NCI-H146 treated with DMSO at 0.1 percent for 48 hours (cell line): ENCODE results near the gene APP.
A peak's percentile ranks its signal among the peaks of the same experiment; 100 is the strongest.

Experiments used
- DNase-seq: peaks from one replicate; lab custom pipeline; 2025; ENCODE audit not compliant: unreplicated experiment; lab: John Stamatoyannopoulos, UW

The APP gene

DNA sequence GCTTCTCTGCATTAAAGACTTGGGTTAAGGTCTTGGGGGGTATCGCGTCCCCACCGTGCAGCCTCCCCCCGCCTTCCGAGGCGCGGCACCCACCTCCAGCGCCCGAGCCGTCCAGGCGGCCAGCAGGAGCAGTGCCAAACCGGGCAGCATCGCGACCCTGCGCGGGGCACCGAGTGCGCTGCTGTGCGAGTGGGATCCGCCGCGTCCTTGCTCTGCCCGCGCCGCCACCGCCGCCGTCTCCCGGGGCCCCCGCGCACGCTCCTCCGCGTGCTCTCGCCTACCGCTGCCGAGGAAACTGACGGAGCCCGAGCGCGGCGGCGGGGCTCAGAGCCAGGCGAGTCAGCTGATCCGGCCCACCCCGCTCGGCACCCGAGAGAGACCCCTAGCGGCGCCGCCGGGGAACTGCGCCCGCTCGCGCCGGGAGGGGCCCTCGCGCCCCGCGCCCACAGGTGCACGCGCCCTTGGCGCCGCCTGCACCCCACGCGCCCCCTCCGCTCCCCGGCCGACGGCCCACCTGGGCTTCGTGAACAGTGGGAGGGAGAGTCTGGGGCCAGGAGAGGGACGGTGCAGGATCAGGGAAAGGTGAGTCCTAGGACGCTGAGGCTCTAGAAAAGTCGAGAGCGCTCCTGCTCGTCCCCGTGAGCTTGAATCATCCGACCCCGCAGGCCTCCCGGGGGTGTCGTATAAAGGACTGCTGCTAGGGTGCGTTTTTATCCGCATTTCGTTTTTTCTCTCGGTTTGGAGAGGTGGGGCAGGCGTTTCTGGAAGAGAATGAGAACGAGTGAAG, at the start of gene APP:
Gene APP (minus strand): TSS at position 300 of the 787 bp plus-strand sequence. CDS start 150 bp downstream, at position 150.
- peak; percentile 40 for DNase-seq

GRCh38 chr21:26212220-26212619, 41.6 kb upstream of the APP start:
- DNase-seq: no peak

DNA sequence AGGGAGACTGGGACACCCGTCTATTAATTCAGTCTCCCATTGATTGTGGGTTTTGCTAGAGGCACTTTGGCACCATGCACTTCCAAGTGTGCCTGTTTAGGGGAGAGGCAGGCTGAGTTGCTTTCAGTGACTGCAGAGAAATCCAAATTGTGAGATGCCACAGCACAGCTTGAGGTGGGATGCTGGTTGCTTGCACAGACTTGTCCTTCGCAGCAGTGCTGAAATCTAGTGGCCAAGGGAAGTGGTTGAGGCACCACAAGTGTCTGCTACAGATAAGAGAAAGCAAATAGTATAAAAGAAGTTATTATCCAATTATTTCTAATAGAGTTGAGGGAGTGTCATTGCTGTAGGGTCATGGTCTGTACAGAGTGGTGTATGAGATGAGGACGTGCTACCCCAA, 40.0 kb upstream of the APP start:
- no peak for DNase-seq

GRCh38 chr21:26207021-26207420, 36.5 kb upstream of the APP start:
- DNase-seq: no peak

DNA sequence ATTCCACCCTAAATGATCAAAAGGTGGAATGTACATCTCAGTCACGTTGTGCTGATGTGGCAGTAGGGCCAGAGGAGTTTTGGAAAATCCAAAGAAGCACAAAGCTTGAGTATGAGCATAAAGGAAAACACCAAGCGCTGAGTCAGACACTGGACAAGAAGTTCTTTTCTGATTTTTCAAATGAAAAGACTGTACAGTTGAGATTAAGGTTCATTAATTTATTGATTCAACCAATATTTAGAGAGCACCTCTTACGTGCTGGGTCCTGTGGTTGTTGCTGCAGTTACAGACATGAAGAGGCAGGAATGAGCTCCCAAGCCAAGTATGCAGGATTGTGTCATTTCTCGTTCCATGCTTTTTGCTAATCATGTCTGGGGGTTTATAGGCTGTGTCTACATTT, 28.9 kb upstream of the APP start:
- DNase-seq: no peak

DNA sequence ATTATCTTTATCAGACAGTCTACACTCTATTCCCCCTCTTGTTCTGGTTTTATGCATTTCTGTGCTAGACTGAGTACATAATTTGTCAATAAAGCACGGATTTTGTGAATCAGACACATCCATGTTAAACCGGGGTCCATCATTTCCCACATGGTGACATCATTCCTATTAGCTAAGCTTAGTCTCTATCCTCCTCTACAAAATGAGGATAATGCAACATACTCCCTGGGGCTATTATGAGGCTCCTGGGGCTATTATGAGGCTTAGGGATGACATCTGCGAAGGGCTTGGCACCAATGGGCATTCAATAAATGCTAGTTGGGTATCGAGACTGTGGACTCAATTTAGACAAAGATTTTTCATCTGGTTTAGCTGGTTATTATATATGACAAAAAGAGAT, 25.1 kb upstream of the APP start:
- DNase-seq: peak; percentile 25

GRCh38 chr21:26194811-26195251, 24.3 kb upstream of the APP start:
- DNase-seq: peak; percentile 2

DNA sequence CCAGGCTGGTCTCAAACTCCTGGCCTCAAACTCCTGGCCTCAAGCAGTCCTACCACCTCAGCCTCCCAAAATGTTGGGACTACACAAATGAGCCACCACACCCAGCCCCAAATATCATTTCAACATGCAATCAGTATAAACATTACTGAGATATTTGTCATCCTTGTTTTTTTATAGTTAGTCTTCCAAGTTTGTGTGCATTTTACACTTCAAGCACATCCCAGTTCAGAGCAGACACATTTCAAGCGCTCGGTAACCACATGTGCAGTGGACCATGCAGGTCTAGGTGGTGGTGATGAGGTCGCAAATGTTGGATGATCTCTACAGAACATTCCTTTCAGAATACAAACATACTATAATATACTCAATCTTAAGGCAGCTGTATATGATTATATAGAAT, 23.8 kb upstream of the APP start:
- no peak for DNase-seq

DNA sequence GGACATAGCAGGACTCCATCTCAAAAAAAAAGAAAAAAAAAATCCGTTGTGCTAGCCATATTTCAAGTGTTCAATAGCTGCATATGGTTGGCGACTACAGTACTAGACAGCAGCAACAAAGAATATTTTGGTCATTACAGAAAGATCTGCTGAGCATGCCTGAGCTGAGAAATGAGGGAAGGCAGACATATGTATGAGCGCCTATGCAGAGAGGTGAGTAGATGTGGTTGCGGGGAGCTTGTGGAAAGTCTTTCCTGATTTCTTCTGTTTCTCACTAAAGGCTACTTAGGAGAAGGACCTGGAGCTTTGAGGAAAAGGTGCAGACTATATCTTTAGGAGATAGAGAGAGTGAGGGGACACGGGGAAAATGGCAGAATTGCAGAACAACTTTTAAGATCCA, 21.0 kb upstream of the APP start:
- no peak for DNase-seq

GRCh38 chr21:26188422-26188821, 17.9 kb upstream of the APP start:
- DNase-seq: no peak

DNA sequence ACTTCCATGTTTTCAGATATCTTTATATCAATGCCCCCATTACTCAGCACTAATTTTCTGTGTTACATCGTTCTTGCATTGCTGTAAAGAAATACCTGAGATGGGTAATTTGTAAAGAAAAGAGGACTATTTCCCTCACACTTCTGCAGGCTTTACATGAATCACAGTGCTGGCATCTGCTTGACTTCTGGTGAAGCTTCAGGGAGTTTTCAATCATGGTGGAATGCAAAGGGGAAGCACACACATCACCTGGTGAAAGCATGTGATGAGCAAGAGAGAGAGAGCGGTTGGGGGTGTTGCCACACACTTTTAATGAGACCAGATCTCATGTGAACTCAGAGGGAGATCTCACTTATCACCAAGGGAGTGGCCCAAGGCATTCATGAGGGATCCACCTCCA, 14.9 kb upstream of the APP start:
- no peak for DNase-seq

- DNase-seq: no peak
Measured at GRCh38 chr21:26185021-26185420, 14.5 kb upstream of the APP start.

- no peak for DNase-seq
Measured at GRCh38 chr21:26179501-26179900, 8.9 kb upstream of the APP start.

- no peak for DNase-seq
Measured at GRCh38 chr21:26177746-26178426, 7.3 kb upstream of the APP start.

- no peak for DNase-seq
Measured at GRCh38 chr21:26177187-26177586, 6.6 kb upstream of the APP start.

- DNase-seq: no peak
Measured at GRCh38 chr21:26171258-26172100, 909 bp upstream of the APP start.

GRCh38 chr21:26169611-26170470, 729 bp downstream of the APP start:
- peak; percentile 20 for DNase-seq

GRCh38 chr21:26169061-26169610, 1.4 kb downstream of the APP start:
- peak; percentile 26 for DNase-seq

- DNase-seq: no peak
Measured at GRCh38 chr21:26168371-26168770, 2.2 kb downstream of the APP start.

- no peak for DNase-seq
Measured at GRCh38 chr21:26167593-26167992, 3.0 kb downstream of the APP start.
